Astrocyte (in vitro differentiated cells and primary cell): ENCODE data around the gene CDK15. TPM values are rescaled to one million over a fixed set of nuclear protein-coding genes. Genes with fewer than 3 reads are reported as not detected.

ENCODE experiments used
- DNase-seq: peaks from one replicate; pipeline ENCODE4 v3.0.0-alpha.2; 2010; ENCODE audit warnings: low read depth
- FAIRE-seq: peaks from 2 replicates; lab custom pipeline; 2011; peaks lifted over from hg19 to GRCh38; lab: Jason Lieb, UNC
- H2AFZ ChIP-seq: 2 replicates; pipeline ENCODE4 v1.6.0; 2012; ENCODE audit warnings: low read depth, low read length, inconsistent platforms
- H3K27ac ChIP-seq: 2 replicates; pipeline ENCODE4 v1.5.1; 2011; ENCODE audit warnings: low read depth, low read length, inconsistent platforms
- H3K27me3 ChIP-seq: 2 replicates; pipeline ENCODE4 v1.6.0; 2011; ENCODE audit warnings: low read length, inconsistent platforms; ENCODE audit not compliant: insufficient read depth
- H3K36me3 ChIP-seq: 2 replicates; pipeline ENCODE4 v1.5.1; 2011; ENCODE audit warnings: low read length, inconsistent platforms; ENCODE audit not compliant: insufficient read depth
- H3K4me1 ChIP-seq: 2 replicates; pipeline ENCODE4 v1.5.1; 2011; ENCODE audit warnings: low read length, inconsistent platforms; ENCODE audit not compliant: insufficient read depth
- H3K4me2 ChIP-seq: 2 replicates; pipeline ENCODE4 v1.6.0; 2012; ENCODE audit warnings: low read length, inconsistent platforms
- H3K4me3 ChIP-seq: 2 replicates; pipeline ENCODE4 v1.5.1; 2011; ENCODE audit warnings: low read depth, mild to moderate bottlenecking, low read length, inconsistent platforms; ENCODE audit not compliant: insufficient read depth
- H3K79me2 ChIP-seq: 2 replicates; pipeline ENCODE4 v1.6.0; 2012; ENCODE audit warnings: mild to moderate bottlenecking, low read length, inconsistent platforms; ENCODE audit not compliant: insufficient read depth
- H3K9ac ChIP-seq: 2 replicates; pipeline ENCODE4 v1.6.0; 2012; ENCODE audit warnings: mild to moderate bottlenecking, low read length, inconsistent platforms
- H3K9me3 ChIP-seq: 2 replicates; pipeline ENCODE4 v1.5.1; 2012; ENCODE audit warnings: low read depth, mild to moderate bottlenecking, low read length, inconsistent platforms; ENCODE audit not compliant: insufficient read depth
- H4K20me1 ChIP-seq: 2 replicates; pipeline ENCODE4 v1.6.0; 2012; ENCODE audit warnings: low read length, inconsistent platforms; ENCODE audit not compliant: insufficient read depth
- H3K27ac Mint-ChIP-seq: one replicate; pipeline ENCODE4 v1.8.0; 2021; ENCODE audit warnings: mild to moderate bottlenecking, mixed read lengths; ENCODE audit not compliant: unreplicated experiment
- H3K27me3 Mint-ChIP-seq: one replicate; pipeline ENCODE4 v1.8.0; 2021; ENCODE audit warnings: low read depth, mixed read lengths; ENCODE audit not compliant: unreplicated experiment
- H3K36me3 Mint-ChIP-seq: one replicate; pipeline ENCODE4 v1.8.0; 2021; ENCODE audit warnings: low read depth, mixed read lengths; ENCODE audit not compliant: unreplicated experiment
- H3K4me1 Mint-ChIP-seq: one replicate; pipeline ENCODE4 v1.8.0; 2021; ENCODE audit warnings: low read depth, mixed read lengths; ENCODE audit not compliant: unreplicated experiment
- H3K4me3 Mint-ChIP-seq: one replicate; pipeline ENCODE4 v1.8.0; 2021; ENCODE audit warnings: mild to moderate bottlenecking, moderate library complexity, mixed read lengths; ENCODE audit not compliant: unreplicated experiment
- H3K9me3 Mint-ChIP-seq: one replicate; pipeline ENCODE4 v1.8.0; 2021; ENCODE audit warnings: mild to moderate bottlenecking, mixed read lengths; ENCODE audit not compliant: unreplicated experiment
- EZH2 ChIP-seq: IDR thresholded peaks from 2 replicates; pipeline ENCODE4 v1.6.1; 2012; ENCODE audit warnings: mild to moderate bottlenecking, low read length, inconsistent platforms; ENCODE audit not compliant: insufficient read depth
- total RNA-seq: library from RNA; stranded (reverse); gene quantifications from 2 replicates; pipeline ENCODE4 v1.2.1, GENCODE V29; 2021
- TF ChIP-seq, protein P1 (sequence below): IDR thresholded peaks from 2 replicates; pipeline ENCODE4 v1.5.1; 2011; ENCODE audit warnings: low read depth, mild to moderate bottlenecking, inconsistent platforms, low read length, moderate library complexity; ENCODE audit not compliant: insufficient read depth

Gene CDK15
- total RNA-seq, 1 donor from 2014 or later: 6.6 TPM

GRCh38 chr2:201890453-201890852 lies 84.1 kb downstream of the CDK15 start:
- Mint-ChIP-seq H3K27ac (no peak overlapping the region), H3K36me3 (no peaks in the 10 kb centered on the region), H3K9me3 (no peaks in the 10 kb centered on the region), H3K4me3 (no peak overlapping the region), H3K4me1 (peaks cover 14% of the 10 kb centered on the region), H3K27me3 (no peaks in the 10 kb centered on the region)
- H3K9me3 ChIP-seq: no peaks in the 10 kb centered on the region
- H3K27ac ChIP-seq: no peak overlapping the region
- no peak for DNase-seq
- no peak for TF ChIP-seq EZH2
- TF ChIP-seq, protein P1, sequence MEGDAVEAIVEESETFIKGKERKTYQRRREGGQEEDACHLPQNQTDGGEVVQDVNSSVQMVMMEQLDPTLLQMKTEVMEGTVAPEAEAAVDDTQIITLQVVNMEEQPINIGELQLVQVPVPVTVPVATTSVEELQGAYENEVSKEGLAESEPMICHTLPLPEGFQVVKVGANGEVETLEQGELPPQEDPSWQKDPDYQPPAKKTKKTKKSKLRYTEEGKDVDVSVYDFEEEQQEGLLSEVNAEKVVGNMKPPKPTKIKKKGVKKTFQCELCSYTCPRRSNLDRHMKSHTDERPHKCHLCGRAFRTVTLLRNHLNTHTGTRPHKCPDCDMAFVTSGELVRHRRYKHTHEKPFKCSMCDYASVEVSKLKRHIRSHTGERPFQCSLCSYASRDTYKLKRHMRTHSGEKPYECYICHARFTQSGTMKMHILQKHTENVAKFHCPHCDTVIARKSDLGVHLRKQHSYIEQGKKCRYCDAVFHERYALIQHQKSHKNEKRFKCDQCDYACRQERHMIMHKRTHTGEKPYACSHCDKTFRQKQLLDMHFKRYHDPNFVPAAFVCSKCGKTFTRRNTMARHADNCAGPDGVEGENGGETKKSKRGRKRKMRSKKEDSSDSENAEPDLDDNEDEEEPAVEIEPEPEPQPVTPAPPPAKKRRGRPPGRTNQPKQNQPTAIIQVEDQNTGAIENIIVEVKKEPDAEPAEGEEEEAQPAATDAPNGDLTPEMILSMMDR: no peak
- no peaks in the 10 kb centered on the region for H3K79me2 ChIP-seq
- H4K20me1 ChIP-seq: no peaks in the 10 kb centered on the region
- no peak overlapping the region for H3K4me3 ChIP-seq
- no peaks in the 10 kb centered on the region for H3K27me3 ChIP-seq
- H3K9ac ChIP-seq: no peak overlapping the region
- FAIRE-seq: peak; percentile 59
- no peak overlapping the region for H3K4me2 ChIP-seq
- no peak overlapping the region for H2AFZ ChIP-seq
- peaks cover 15% of the 10 kb centered on the region for H3K4me1 ChIP-seq
- H3K36me3 ChIP-seq: no peaks in the 10 kb centered on the region

DNA sequence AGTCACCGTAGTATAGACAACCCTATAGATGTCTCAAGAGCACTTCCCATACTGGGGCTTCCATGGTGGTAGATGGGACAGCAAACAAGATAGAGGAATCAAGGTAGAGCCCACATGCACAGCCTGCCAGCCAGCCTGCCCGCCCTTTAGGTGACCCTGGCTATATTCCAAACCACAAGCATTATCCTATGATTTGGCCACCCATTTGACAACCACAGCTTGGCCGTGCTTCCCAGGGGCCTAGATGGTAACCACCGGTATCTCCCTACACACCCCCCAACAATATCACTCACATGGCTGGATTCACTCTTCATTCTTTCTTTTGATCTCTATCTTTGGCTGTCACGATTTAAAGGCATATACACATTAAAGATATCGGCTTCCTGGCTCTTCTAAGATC lies 85.3 kb downstream of the CDK15 start:
- H3K4me3 Mint-ChIP-seq: no peak overlapping the region
- no peak for FAIRE-seq

GRCh38 chr2:201892516-201892915 lies 86.2 kb downstream of the CDK15 start:
- H3K27me3 ChIP-seq: no peaks in the 10 kb centered on the region
- TF ChIP-seq, protein P1: no peak
- no peak for TF ChIP-seq EZH2
- H3K4me3 ChIP-seq: no peak overlapping the region
- H3K27ac ChIP-seq: no peak overlapping the region
- no peaks in the 10 kb centered on the region for H3K79me2 ChIP-seq
- Mint-ChIP-seq H3K4me3 (no peak overlapping the region), H3K9me3 (no peaks in the 10 kb centered on the region), H3K36me3 (no peaks in the 10 kb centered on the region), H3K27ac (no peak overlapping the region), H3K27me3 (no peaks in the 10 kb centered on the region), H3K4me1 (peaks cover 14% of the 10 kb centered on the region)
- no peak for DNase-seq
- H4K20me1 ChIP-seq: no peaks in the 10 kb centered on the region
- peaks cover 15% of the 10 kb centered on the region for H3K4me1 ChIP-seq
- FAIRE-seq: no peak
- no peaks in the 10 kb centered on the region for H3K36me3 ChIP-seq
- no peaks in the 10 kb centered on the region for H3K9me3 ChIP-seq
- H2AFZ ChIP-seq: no peak overlapping the region
- no peak overlapping the region for H3K9ac ChIP-seq
- H3K4me2 ChIP-seq: no peak overlapping the region

More for the DNA sequence above, 85.3 kb downstream of the CDK15 start:
- Histone ChIP-seq H3K4me2 (no peak overlapping the region), H3K27me3 (no peaks in the 10 kb centered on the region), H3K79me2 (no peaks in the 10 kb centered on the region), H3K27ac (no peak overlapping the region), H3K36me3 (no peaks in the 10 kb centered on the region), H2AFZ (no peak overlapping the region), H3K9ac (no peak overlapping the region), H3K4me1 (peaks cover 15% of the 10 kb centered on the region), H3K9me3 (no peaks in the 10 kb centered on the region), H4K20me1 (no peaks in the 10 kb centered on the region), H3K4me3 (no peak overlapping the region)
- peaks cover 14% of the 10 kb centered on the region for H3K4me1 Mint-ChIP-seq
- TF ChIP-seq, protein P1: no peak
- no peak for TF ChIP-seq EZH2
- H3K9me3 Mint-ChIP-seq: no peaks in the 10 kb centered on the region
- no peaks in the 10 kb centered on the region for H3K36me3 Mint-ChIP-seq
- no peak for DNase-seq
- no peak overlapping the region for H3K27ac Mint-ChIP-seq
- H3K27me3 Mint-ChIP-seq: no peaks in the 10 kb centered on the region
